Endothelial cell of umbilical vein (primary cell): ENCODE measurements around the gene ST6GALNAC2. TPM values are rescaled to one million over a fixed set of nuclear protein-coding genes. Genes with fewer than 3 reads are reported as not detected.
A peak's percentile ranks its signal among the peaks of the same experiment; 100 is the strongest.

Experiments
- BruUV-seq: library from RNA; stranded (reverse); fragments of 400-500 nt; replicated peaks from 2 replicates; lab custom pipeline; 2021; lab: Mats Ljungman, UMichigan
- CTCF ChIA-PET: fragments of 300-600, 350-600 bp; sonication (Branson Sonifier 250); formaldehyde crosslinking; loops from one replicate; lab custom pipeline; 2021; ENCODE audit warnings: antibody characterized with exemption, inconsistent platforms; lab: Charles Lee
- POLR2A ChIA-PET: fragments of 300-600, 350-600 bp; sonication (Branson Sonifier 250); formaldehyde crosslinking; loops from one replicate; lab custom pipeline; 2021; ENCODE audit warnings: antibody characterized with exemption, inconsistent platforms; lab: Charles Lee
- DNase-seq: peaks from one replicate; pipeline ENCODE4 v3.0.0-alpha.2; 2011; ENCODE audit warnings: low read depth, low spot score
- FAIRE-seq: peaks from 2 replicates; lab custom pipeline; 2011; peaks lifted over from hg19 to GRCh38; lab: Jason Lieb, UNC
- H2AFZ ChIP-seq: 2 replicates; pipeline ENCODE4 v1.6.0; 2012; ENCODE audit warnings: low read depth, low read length, control low read depth, inconsistent platforms
- H3K27ac ChIP-seq: 2 replicates; pipeline ENCODE4 v1.5.1; 2011; ENCODE audit warnings: low read depth, mild to moderate bottlenecking, control low read depth, low read length, moderate library complexity; ENCODE audit not compliant: insufficient read depth
- H3K27me3 ChIP-seq, 2 experiments: 2 replicates each; pipeline versions ENCODE4 v1.6.0 to v1.6.1; 2011; ENCODE audit warnings: low read length in 2 of 2, mixed read lengths in 1 of 2; ENCODE audit not compliant: control insufficient read depth in 2 of 2, insufficient read depth in 2 of 2
- H3K36me3 ChIP-seq, 2 experiments: 2 replicates in 1 of 2; 3 replicates in 1 of 2; pipeline ENCODE4 v1.5.1; 2011; ENCODE audit warnings: low read length in 2 of 2, mild to moderate bottlenecking in 1 of 2, moderate library complexity in 1 of 2; ENCODE audit not compliant: control insufficient read depth in 2 of 2, insufficient read depth in 2 of 2; ENCODE audit errors: extremely low read depth in 1 of 2
- H3K4me1 ChIP-seq: 3 replicates; pipeline ENCODE4 v1.5.1; 2011; ENCODE audit warnings: mild to moderate bottlenecking, low read length; ENCODE audit not compliant: control insufficient read depth, insufficient read depth; ENCODE audit errors: extremely low read depth
- H3K4me2 ChIP-seq: 2 replicates; pipeline ENCODE4 v1.6.1; 2011; ENCODE audit warnings: low read length, control low read depth, mixed read lengths; ENCODE audit not compliant: insufficient read depth
- H3K4me3 ChIP-seq, 3 experiments: fragments of 200-600 bp in 1 of 3; sonication (generic), shearing (Covaris generic) in 1 of 3; replicated peaks in 1 of 3; 2 replicates each; pipeline ENCODE4 v1.5.1; 2011 to 2016; ENCODE audit warnings: control low read depth in 3 of 3, low read length in 3 of 3, mild to moderate bottlenecking in 2 of 3, inconsistent platforms in 1 of 3, low read depth in 1 of 3, moderate library complexity in 1 of 3; ENCODE audit not compliant: insufficient read depth in 1 of 3
- H3K79me2 ChIP-seq: 2 replicates; pipeline ENCODE4 v1.6.0; 2012; ENCODE audit warnings: low read length, inconsistent platforms; ENCODE audit not compliant: control insufficient read depth, insufficient read depth
- H3K9ac ChIP-seq: replicated peaks from 2 replicates; pipeline ENCODE3; 2011; ENCODE audit warnings: low read length, control low read depth; ENCODE audit not compliant: insufficient read depth; ENCODE audit errors: extremely low read depth
- H3K9me1 ChIP-seq: replicated peaks from 3 replicates; pipeline ENCODE4 v1.6.0; 2011; ENCODE audit warnings: mild to moderate bottlenecking, low read length; ENCODE audit not compliant: control insufficient read depth, insufficient read depth; ENCODE audit errors: extremely low read depth
- H3K9me3 ChIP-seq: replicated peaks from 2 replicates; pipeline ENCODE4 v1.5.1; 2012; ENCODE audit warnings: low read length, inconsistent platforms; ENCODE audit not compliant: control insufficient read depth, insufficient read depth
- H4K20me1 ChIP-seq: replicated peaks from 2 replicates; pipeline ENCODE3; 2011; ENCODE audit warnings: mild to moderate bottlenecking, low read length; ENCODE audit not compliant: control insufficient read depth, insufficient read depth; ENCODE audit errors: extremely low read depth
- EZH2 ChIP-seq: IDR thresholded peaks from 2 replicates; pipeline ENCODE4 v1.6.1; 2012; ENCODE audit warnings: borderline replicate concordance, low read depth, mild to moderate bottlenecking, moderate library complexity, low read length, inconsistent platforms; ENCODE audit not compliant: severe bottlenecking
- FOS ChIP-seq: IDR thresholded peaks from 2 replicates; pipeline ENCODE4 v1.6.1; 2011; ENCODE audit warnings: mild to moderate bottlenecking, low read length, moderate library complexity, borderline replicate concordance; ENCODE audit not compliant: insufficient read depth
- JUN ChIP-seq: IDR thresholded peaks from 2 replicates; pipeline ENCODE4 v1.6.1; 2011; ENCODE audit warnings: borderline replicate concordance, low read depth; ENCODE audit not compliant: insufficient read length, insufficient read depth
- MYC ChIP-seq: IDR thresholded peaks from one replicate; pipeline ENCODE4 v1.6.1; 2011; ENCODE audit warnings: mild to moderate bottlenecking, low read depth, low read length
- dilution Hi-C: fragments of 300-500 bp; cut with MboI; formaldehyde crosslinking; loops from one replicate; pipeline ENCODE4 v1.15.0; 2019; ENCODE audit warnings: low sequenced_read_pairs; ENCODE audit not compliant: extremely low pct_ligation_motif_present
- intact Hi-C: fragments of 100-400 bp; cut with micrococcal nuclease; formaldehyde crosslinking; loops from one replicate; pipeline ENCODE4 v1.10.0; 2022
- polyA plus RNA-seq, 4 experiments: library from polyadenylated mRNA; depleted of rRNA in 3 of 4; stranded (reverse) in 3 of 4; unstranded in 1 of 4; fragments of >200 nt; gene quantifications; 2 replicates each; pipeline versions ENCODE4 v1.2.1 to v1.2.3, GENCODE V29; 2011 to 2012; ENCODE audit warnings: missing spikeins in 1 of 4
- total RNA-seq: library from RNA; stranded (reverse); gene quantifications from 2 replicates; pipeline ENCODE4 v1.2.3, GENCODE V29; 2021
- TF ChIP-seq, protein P1 (sequence below), 2 donors: IDR thresholded peaks; 1 replicate in 1 of 2; 2 replicates in 1 of 2; pipeline ENCODE4 v1.5.1; 2011; ENCODE audit warnings: low read length in 2 of 2, mild to moderate bottlenecking in 2 of 2, moderate library complexity in 2 of 2, control low read depth in 1 of 2, inconsistent platforms in 1 of 2, low read depth in 1 of 2; ENCODE audit not compliant: insufficient read depth in 1 of 2; ENCODE audit errors: extremely low read depth in 1 of 2
- TF ChIP-seq, protein P2 (sequence below): IDR thresholded peaks from 2 replicates; pipeline ENCODE4 v1.6.1; 2011; ENCODE audit not compliant: insufficient read depth, insufficient read length

The ST6GALNAC2 gene
- total and polyA plus RNA-seq, 2 donors (not counting 3 experiments of a cell fraction or from before 2014, with no cell fraction given) = 0.59 to 1.7 TPM

DNA sequence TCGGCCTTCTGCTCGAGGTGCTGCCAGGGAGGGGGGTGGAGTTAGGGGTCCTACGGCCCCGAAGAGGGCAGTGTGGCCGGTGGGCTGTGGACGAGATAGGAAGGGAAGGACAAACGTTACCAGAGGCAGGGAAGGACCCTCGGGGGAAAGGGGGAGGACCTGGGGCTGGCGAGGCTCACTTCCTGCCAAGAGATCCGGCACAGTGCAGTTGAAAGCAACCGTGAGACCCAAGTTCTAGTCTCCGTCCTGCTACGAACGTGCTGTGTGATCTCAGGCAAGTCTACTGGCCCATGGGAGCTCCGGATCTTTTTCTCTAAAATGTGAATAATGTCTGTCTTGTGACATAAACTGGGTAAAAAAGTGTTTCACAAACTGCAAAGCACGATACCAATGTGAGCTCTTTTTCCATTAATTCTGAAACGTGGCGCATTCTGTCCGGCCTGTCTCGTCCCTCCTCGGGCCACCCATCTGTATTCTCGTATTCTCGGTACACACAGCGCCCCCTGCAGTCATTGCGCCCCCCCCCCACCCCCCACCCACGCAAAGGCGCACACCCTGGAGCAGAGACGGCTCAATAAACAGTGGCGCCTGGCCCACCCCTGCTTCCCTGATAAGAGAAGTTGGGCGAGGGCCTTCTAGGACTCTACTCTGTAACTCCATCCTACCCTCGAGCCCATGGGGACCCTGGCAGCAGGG, 57.0 kb downstream of the ST6GALNAC2 start:
- Histone ChIP-seq H4K20me1 (no peaks in the 10 kb centered on the region), H3K79me2 (no peaks in the 10 kb centered on the region), H3K4me2 (no peak overlapping the region), H3K27me3 (no peaks in the 10 kb centered on the region), H2AFZ (peak overlapping the region; percentile 67), H3K4me1 (peaks cover 23% of the 10 kb centered on the region), H3K27ac (no peak overlapping the region), H3K9ac (no peak overlapping the region), H3K9me1 (no peaks in the 10 kb centered on the region), H3K4me3 (no peak overlapping the region), H3K9me3 (no peaks in the 10 kb centered on the region), H3K36me3 (no peaks in the 10 kb centered on the region)
- ChIA-PET POLR2A (interaction anchor here (0.7 to 1.2 kb wide), 2 partner anchors 18 to 141 kb away, joined by 3 to 6 read pairs; no protein-coding TSS in a partner anchor), CTCF (interaction anchor here (0.7 to 4.3 kb wide), 12 partner anchors 7 to 261 kb away, joined by 3 to 60 read pairs (median 4); partner anchors contain the start of genes PRCD and ST6GALNAC2)
- DNase-seq (no peak), FAIRE-seq (no peak)
- BruUV-seq = no TSS peak
- dilution Hi-C loops = no loop called here
- TF ChIP-seq EZH2 = no peak
- TF ChIP-seq, protein P1, sequence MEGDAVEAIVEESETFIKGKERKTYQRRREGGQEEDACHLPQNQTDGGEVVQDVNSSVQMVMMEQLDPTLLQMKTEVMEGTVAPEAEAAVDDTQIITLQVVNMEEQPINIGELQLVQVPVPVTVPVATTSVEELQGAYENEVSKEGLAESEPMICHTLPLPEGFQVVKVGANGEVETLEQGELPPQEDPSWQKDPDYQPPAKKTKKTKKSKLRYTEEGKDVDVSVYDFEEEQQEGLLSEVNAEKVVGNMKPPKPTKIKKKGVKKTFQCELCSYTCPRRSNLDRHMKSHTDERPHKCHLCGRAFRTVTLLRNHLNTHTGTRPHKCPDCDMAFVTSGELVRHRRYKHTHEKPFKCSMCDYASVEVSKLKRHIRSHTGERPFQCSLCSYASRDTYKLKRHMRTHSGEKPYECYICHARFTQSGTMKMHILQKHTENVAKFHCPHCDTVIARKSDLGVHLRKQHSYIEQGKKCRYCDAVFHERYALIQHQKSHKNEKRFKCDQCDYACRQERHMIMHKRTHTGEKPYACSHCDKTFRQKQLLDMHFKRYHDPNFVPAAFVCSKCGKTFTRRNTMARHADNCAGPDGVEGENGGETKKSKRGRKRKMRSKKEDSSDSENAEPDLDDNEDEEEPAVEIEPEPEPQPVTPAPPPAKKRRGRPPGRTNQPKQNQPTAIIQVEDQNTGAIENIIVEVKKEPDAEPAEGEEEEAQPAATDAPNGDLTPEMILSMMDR (IDR thresholded peaks at IDR 0.05; ENCODE audit: extremely low read depth in 1 of 2, insufficient read depth in 1 of 2, low read depth in 1 of 2, low read length in 2 of 2) = no peak
- TF ChIP-seq FOS = no peak
- no peak for TF ChIP-seq JUN
- TF ChIP-seq, protein P2, sequence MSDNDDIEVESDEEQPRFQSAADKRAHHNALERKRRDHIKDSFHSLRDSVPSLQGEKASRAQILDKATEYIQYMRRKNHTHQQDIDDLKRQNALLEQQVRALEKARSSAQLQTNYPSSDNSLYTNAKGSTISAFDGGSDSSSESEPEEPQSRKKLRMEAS = no peak
- TF ChIP-seq MYC = no peak
- intact Hi-C loops = loop anchor here (10.0 kb wide), 1 partner anchor 186 kb away; the partner anchor contains the start of gene MXRA7
